Astrocyte (in vitro differentiated cells and primary cell): ENCODE measurements around the gene KCNN4. TPM values are rescaled to one million over a fixed set of nuclear protein-coding genes. Genes with fewer than 3 reads are reported as not detected.

Experiments
- DNase-seq: peaks from one replicate; pipeline ENCODE4 v3.0.0-alpha.2; 2010; ENCODE audit warnings: low read depth
- FAIRE-seq: peaks from 2 replicates; lab custom pipeline; 2011; peaks lifted over from hg19 to GRCh38; lab: Jason Lieb, UNC
- H2AFZ ChIP-seq: 2 replicates; pipeline ENCODE4 v1.6.0; 2012; ENCODE audit warnings: low read depth, low read length, inconsistent platforms
- H3K27ac ChIP-seq: 2 replicates; pipeline ENCODE4 v1.5.1; 2011; ENCODE audit warnings: low read depth, low read length, inconsistent platforms
- H3K27me3 ChIP-seq: 2 replicates; pipeline ENCODE4 v1.6.0; 2011; ENCODE audit warnings: low read length, inconsistent platforms; ENCODE audit not compliant: insufficient read depth
- H3K36me3 ChIP-seq: 2 replicates; pipeline ENCODE4 v1.5.1; 2011; ENCODE audit warnings: low read length, inconsistent platforms; ENCODE audit not compliant: insufficient read depth
- H3K4me1 ChIP-seq: 2 replicates; pipeline ENCODE4 v1.5.1; 2011; ENCODE audit warnings: low read length, inconsistent platforms; ENCODE audit not compliant: insufficient read depth
- H3K4me2 ChIP-seq: 2 replicates; pipeline ENCODE4 v1.6.0; 2012; ENCODE audit warnings: low read length, inconsistent platforms
- H3K4me3 ChIP-seq: 2 replicates; pipeline ENCODE4 v1.5.1; 2011; ENCODE audit warnings: low read depth, mild to moderate bottlenecking, low read length, inconsistent platforms; ENCODE audit not compliant: insufficient read depth
- H3K79me2 ChIP-seq: 2 replicates; pipeline ENCODE4 v1.6.0; 2012; ENCODE audit warnings: mild to moderate bottlenecking, low read length, inconsistent platforms; ENCODE audit not compliant: insufficient read depth
- H3K9ac ChIP-seq: 2 replicates; pipeline ENCODE4 v1.6.0; 2012; ENCODE audit warnings: mild to moderate bottlenecking, low read length, inconsistent platforms
- H3K9me3 ChIP-seq: 2 replicates; pipeline ENCODE4 v1.5.1; 2012; ENCODE audit warnings: low read depth, mild to moderate bottlenecking, low read length, inconsistent platforms; ENCODE audit not compliant: insufficient read depth
- H4K20me1 ChIP-seq: 2 replicates; pipeline ENCODE4 v1.6.0; 2012; ENCODE audit warnings: low read length, inconsistent platforms; ENCODE audit not compliant: insufficient read depth
- H3K27ac Mint-ChIP-seq: one replicate; pipeline ENCODE4 v1.8.0; 2021; ENCODE audit warnings: mild to moderate bottlenecking, mixed read lengths; ENCODE audit not compliant: unreplicated experiment
- H3K27me3 Mint-ChIP-seq: one replicate; pipeline ENCODE4 v1.8.0; 2021; ENCODE audit warnings: low read depth, mixed read lengths; ENCODE audit not compliant: unreplicated experiment
- H3K36me3 Mint-ChIP-seq: one replicate; pipeline ENCODE4 v1.8.0; 2021; ENCODE audit warnings: low read depth, mixed read lengths; ENCODE audit not compliant: unreplicated experiment
- H3K4me1 Mint-ChIP-seq: one replicate; pipeline ENCODE4 v1.8.0; 2021; ENCODE audit warnings: low read depth, mixed read lengths; ENCODE audit not compliant: unreplicated experiment
- H3K4me3 Mint-ChIP-seq: one replicate; pipeline ENCODE4 v1.8.0; 2021; ENCODE audit warnings: mild to moderate bottlenecking, moderate library complexity, mixed read lengths; ENCODE audit not compliant: unreplicated experiment
- H3K9me3 Mint-ChIP-seq: one replicate; pipeline ENCODE4 v1.8.0; 2021; ENCODE audit warnings: mild to moderate bottlenecking, mixed read lengths; ENCODE audit not compliant: unreplicated experiment
- CTCF ChIP-seq: IDR thresholded peaks from 2 replicates; pipeline ENCODE4 v1.5.1; 2011; ENCODE audit warnings: low read depth, mild to moderate bottlenecking, inconsistent platforms, low read length, moderate library complexity; ENCODE audit not compliant: insufficient read depth
- EZH2 ChIP-seq: IDR thresholded peaks from 2 replicates; pipeline ENCODE4 v1.6.1; 2012; ENCODE audit warnings: mild to moderate bottlenecking, low read length, inconsistent platforms; ENCODE audit not compliant: insufficient read depth
- total RNA-seq: library from RNA; stranded (reverse); gene quantifications from 2 replicates; pipeline ENCODE4 v1.2.1, GENCODE V29; 2021

The KCNN4 gene
- total RNA-seq, 1 donor from 2014 or later, result 3.6 TPM

GRCh38 chr19:43814663-43815352, 34.0 kb upstream of the KCNN4 start:
- Mint-ChIP-seq H3K9me3 (peaks cover 4% of the 10 kb centered on the region), H3K27me3 (peaks cover 34% of the 10 kb centered on the region), H3K36me3 (peaks cover 3% of the 10 kb centered on the region), H3K4me1 (peaks cover 2% of the 10 kb centered on the region), H3K4me3 (no peak overlapping the region), H3K27ac (no peak overlapping the region)
- Histone ChIP-seq H3K9ac (no peak overlapping the region), H3K27ac (no peak overlapping the region), H3K9me3 (no peaks in the 10 kb centered on the region), H3K4me2 (no peak overlapping the region), H3K36me3 (no peaks in the 10 kb centered on the region), H3K4me3 (no peak overlapping the region), H3K79me2 (no peaks in the 10 kb centered on the region), H3K4me1 (no peaks in the 10 kb centered on the region), H3K27me3 (peaks cover 2% of the 10 kb centered on the region), H4K20me1 (no peaks in the 10 kb centered on the region), H2AFZ (no peak overlapping the region)
- no peak for TF ChIP-seq EZH2
- DNase-seq (no peak), FAIRE-seq (no peak)

GRCh38 chr19:43812688-43813087, 31.9 kb upstream of the KCNN4 start:
- H2AFZ ChIP-seq, result no peak overlapping the region
- H4K20me1 ChIP-seq, result no peaks in the 10 kb centered on the region
- H3K27me3 Mint-ChIP-seq, result peaks cover 28% of the 10 kb centered on the region
- H3K36me3 ChIP-seq, result no peaks in the 10 kb centered on the region
- TF ChIP-seq CTCF (no peak), EZH2 (no peak)
- no peaks in the 10 kb centered on the region for H3K36me3 Mint-ChIP-seq
- no peak overlapping the region for H3K4me3 Mint-ChIP-seq
- peaks cover 2% of the 10 kb centered on the region for H3K4me1 Mint-ChIP-seq
- H3K27ac ChIP-seq, result no peak overlapping the region
- H3K4me2 ChIP-seq, result no peak overlapping the region
- peaks cover 2% of the 10 kb centered on the region for H3K27me3 ChIP-seq
- H3K79me2 ChIP-seq, result no peaks in the 10 kb centered on the region
- H3K4me1 ChIP-seq, result no peaks in the 10 kb centered on the region
- H3K9me3 ChIP-seq, result no peaks in the 10 kb centered on the region
- H3K4me3 ChIP-seq, result no peak overlapping the region
- no peak overlapping the region for H3K27ac Mint-ChIP-seq
- H3K9ac ChIP-seq, result no peak overlapping the region
- H3K9me3 Mint-ChIP-seq, result no peaks in the 10 kb centered on the region
- FAIRE-seq (no peak), DNase-seq (no peak)

GRCh38 chr19:43812259-43812658, 31.5 kb upstream of the KCNN4 start:
- Mint-ChIP-seq H3K36me3 (no peaks in the 10 kb centered on the region), H3K4me3 (no peak overlapping the region), H3K9me3 (no peaks in the 10 kb centered on the region), H3K27me3 (peaks cover 31% of the 10 kb centered on the region), H3K4me1 (peaks cover 2% of the 10 kb centered on the region), H3K27ac (no peak overlapping the region)
- H3K9ac ChIP-seq, result no peak overlapping the region
- no peaks in the 10 kb centered on the region for H4K20me1 ChIP-seq
- FAIRE-seq, result no peak
- DNase-seq, result no peak
- no peaks in the 10 kb centered on the region for H3K9me3 ChIP-seq
- H3K4me2 ChIP-seq, result no peak overlapping the region
- no peaks in the 10 kb centered on the region for H3K79me2 ChIP-seq
- H3K36me3 ChIP-seq, result no peaks in the 10 kb centered on the region
- no peak overlapping the region for H3K27ac ChIP-seq
- TF ChIP-seq CTCF (no peak), EZH2 (no peak)
- peaks cover 2% of the 10 kb centered on the region for H3K27me3 ChIP-seq
- no peak overlapping the region for H3K4me3 ChIP-seq
- no peak overlapping the region for H2AFZ ChIP-seq
- no peaks in the 10 kb centered on the region for H3K4me1 ChIP-seq
